HepG2 (cell line): ENCODE measurements around the gene SEC11A. TPM values are rescaled to one million over a fixed set of nuclear protein-coding genes. Genes with fewer than 3 reads are reported as not detected.

Experiments
- CAMTA2 ChIP-seq: sonication (generic); formaldehyde crosslinking; IDR thresholded peaks from 2 replicates; pipeline ENCODE4 v1.4.0; 2020; ENCODE audit warnings: mild to moderate bottlenecking, missing genetic modification reagents, borderline replicate concordance
- DNMT1 ChIP-seq: sonication (generic); formaldehyde crosslinking; IDR thresholded peaks from 2 replicates; pipeline ENCODE4 v1.5.1; 2020; ENCODE audit warnings: mild to moderate bottlenecking, missing genetic modification reagents
- GATAD2A ChIP-seq: IDR thresholded peaks from 2 replicates; pipeline ENCODE4 v1.6.1; 2016
- HDAC2 ChIP-seq: sonication (generic); formaldehyde crosslinking; IDR thresholded peaks from 2 replicates; pipeline ENCODE4 v1.4.0; 2020; ENCODE audit warnings: missing genetic modification reagents
- HOXA3 ChIP-seq: sonication (generic); formaldehyde crosslinking; IDR thresholded peaks from 2 replicates; pipeline ENCODE4 v1.5.0; 2020; ENCODE audit warnings: missing genetic modification reagents
- LBX2 ChIP-seq: sonication (generic); formaldehyde crosslinking; IDR thresholded peaks from 2 replicates; pipeline ENCODE4 v1.5.0; 2020; ENCODE audit warnings: missing genetic modification reagents, mild to moderate bottlenecking, borderline replicate concordance
- MXD3 ChIP-seq: IDR thresholded peaks from 2 replicates; pipeline ENCODE4 v1.6.1; 2016; ENCODE audit warnings: mild to moderate bottlenecking, missing biosample characterization, missing genetic modification reagents
- NFKB2 ChIP-seq: sonication (generic); formaldehyde crosslinking; IDR thresholded peaks from 2 replicates; pipeline ENCODE4 v1.4.0; 2020; ENCODE audit warnings: missing genetic modification reagents, borderline replicate concordance
- PBX3 ChIP-seq: sonication (generic); formaldehyde crosslinking; IDR thresholded peaks from 2 replicates; pipeline ENCODE4 v1.8.1; 2023; ENCODE audit warnings: missing genetic modification reagents, inconsistent platforms, borderline replicate concordance
- PRDM15 ChIP-seq: sonication (generic); formaldehyde crosslinking; IDR thresholded peaks from 2 replicates; pipeline ENCODE4 v1.4.0; 2020; ENCODE audit warnings: missing genetic modification reagents
- SIX4 ChIP-seq: sonication (generic); formaldehyde crosslinking; IDR thresholded peaks from 2 replicates; pipeline ENCODE4 v1.4.0; 2020; ENCODE audit warnings: missing genetic modification reagents
- SPEN ChIP-seq: sonication (generic); formaldehyde crosslinking; IDR thresholded peaks from 2 replicates; pipeline ENCODE4 v1.5.1; 2020; ENCODE audit warnings: low read depth, mild to moderate bottlenecking, missing genetic modification reagents
- TEAD2 ChIP-seq: sonication (generic); formaldehyde crosslinking; IDR thresholded peaks from 2 replicates; pipeline ENCODE4 v1.9.0; 2021; ENCODE audit warnings: missing genetic modification reagents
- THYN1 ChIP-seq: sonication (generic); formaldehyde crosslinking; IDR thresholded peaks from 2 replicates; pipeline ENCODE4 v1.8.1; 2023; ENCODE audit warnings: low read depth, mild to moderate bottlenecking, moderate library complexity, missing genetic modification reagents, borderline replicate concordance
- ZNF136 ChIP-seq: sonication (generic); formaldehyde crosslinking; IDR thresholded peaks from 2 replicates; pipeline ENCODE4 v1.8.1; 2022; ENCODE audit warnings: low read depth, mild to moderate bottlenecking, moderate library complexity, missing genetic modification reagents
- ZNF282 ChIP-seq: fragments of 450-650 bp; IDR thresholded peaks from 2 replicates; pipeline ENCODE4 v1.6.1; 2018; ENCODE audit not compliant: partially characterized antibody
- ZNF660 ChIP-seq: sonication (generic); formaldehyde crosslinking; IDR thresholded peaks from 2 replicates; pipeline ENCODE4 v1.5.1; 2020; ENCODE audit warnings: mild to moderate bottlenecking, low read depth, missing genetic modification reagents, borderline replicate concordance
- polyA plus RNA-seq, 8 experiments: library from polyadenylated mRNA; depleted of rRNA in 3 of 8; stranded (reverse) in 7 of 8; unstranded in 1 of 8; fragments of >200 nt; fragmentation: Illumina TruSeq in 4 of 8; extraction: Trizol in 4 of 8; gene quantifications; 2 replicates each; pipeline versions ENCODE4 v1.2.1 to v1.2.3, GENCODE V29; 2011 to 2016; ENCODE audit warnings: low read depth in 4 of 8, missing spikeins in 1 of 8, mixed read lengths in 1 of 8; ENCODE audit not compliant: insufficient read depth in 1 of 8
- total RNA-seq, 5 experiments: library from RNA; depleted of rRNA; stranded (reverse); fragments of >200 nt; fragmentation: Illumina TruSeq; extraction: Trizol; gene quantifications; 2 replicates each; pipeline ENCODE4 v1.2.3, GENCODE V29; 2016; ENCODE audit warnings: low read depth in 1 of 5

The SEC11A gene
- total and polyA plus RNA-seq, 2 of the 13 experiments (the other 11 are each of a cell fraction or from before 2014, with no cell fraction given), result 141 to 230 TPM

- TF ChIP-seq PBX3 (CRISPR knock-in tag), result no peak
- TF ChIP-seq DNMT1 (CRISPR knock-in tag), result 0 out of 2 replicates have a peak, but pooled peaks have one; percentile 72
- TF ChIP-seq PRDM15 (CRISPR knock-in tag), result no peak
- peak; percentile 49; the same call in 1 of the 2 replicates for TF ChIP-seq SPEN (CRISPR knock-in tag)
- TF ChIP-seq THYN1 (CRISPR knock-in tag), result no peak
- peak; percentile 78; the same call in 1 of the 2 replicates for TF ChIP-seq CAMTA2 (CRISPR knock-in tag)
- TF ChIP-seq NFKB2 (CRISPR knock-in tag), result peak; percentile 65; the same call in 1 of the 2 replicates
- no peak for TF ChIP-seq TEAD2 (CRISPR knock-in tag)
- peak; percentile 41 for TF ChIP-seq HOXA3 (CRISPR knock-in tag)
- TF ChIP-seq HDAC2 (CRISPR knock-in tag), result 0 out of 2 replicates have a peak, but pooled peaks have one; percentile 18
- TF ChIP-seq LBX2 (CRISPR knock-in tag), result no peak
- 0 out of 2 replicates have a peak, but pooled peaks have one; percentile 18 for TF ChIP-seq MXD3 (CRISPR knock-in tag)
- TF ChIP-seq GATAD2A, result peak; percentile 46; the same call in 1 of the 2 replicates
- no peak for TF ChIP-seq ZNF282
- TF ChIP-seq ZNF660 (CRISPR knock-in tag), result 0 out of 2 replicates have a peak, but pooled peaks have one; percentile 43
- TF ChIP-seq ZNF136 (CRISPR knock-in tag), result peak; percentile 74; the same call in 1 of the 2 replicates
- no peak for TF ChIP-seq SIX4
Measured at GRCh38 chr15:84747416-84748273, 31.7 kb upstream of the SEC11A start (continued).
